ENCODE results near the gene SORCS3.

The SORCS3 gene

DNA sequence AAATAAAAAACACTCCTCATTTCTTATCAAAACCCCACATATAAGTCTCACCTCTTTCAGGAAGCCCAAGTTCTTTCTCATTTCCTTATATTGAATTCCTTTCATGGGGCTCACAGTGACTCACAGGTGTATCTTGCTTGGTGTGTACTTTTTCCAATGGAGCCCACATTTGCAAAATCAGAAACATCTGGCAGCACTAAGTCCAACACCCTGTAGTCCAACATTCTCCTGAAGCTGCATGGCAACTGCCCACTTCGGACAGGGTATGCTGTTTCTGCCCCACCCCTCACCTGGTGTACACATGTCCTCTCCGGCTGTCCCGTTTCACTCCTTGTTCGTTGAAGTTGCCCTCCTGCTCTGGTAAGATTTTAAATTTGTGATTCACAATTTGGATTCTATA lies 544.1 kb downstream of the SORCS3 start:
- DNase-seq (ENCODE audit: low read depth), result no peak
- TF ChIP-seq, protein P1, sequence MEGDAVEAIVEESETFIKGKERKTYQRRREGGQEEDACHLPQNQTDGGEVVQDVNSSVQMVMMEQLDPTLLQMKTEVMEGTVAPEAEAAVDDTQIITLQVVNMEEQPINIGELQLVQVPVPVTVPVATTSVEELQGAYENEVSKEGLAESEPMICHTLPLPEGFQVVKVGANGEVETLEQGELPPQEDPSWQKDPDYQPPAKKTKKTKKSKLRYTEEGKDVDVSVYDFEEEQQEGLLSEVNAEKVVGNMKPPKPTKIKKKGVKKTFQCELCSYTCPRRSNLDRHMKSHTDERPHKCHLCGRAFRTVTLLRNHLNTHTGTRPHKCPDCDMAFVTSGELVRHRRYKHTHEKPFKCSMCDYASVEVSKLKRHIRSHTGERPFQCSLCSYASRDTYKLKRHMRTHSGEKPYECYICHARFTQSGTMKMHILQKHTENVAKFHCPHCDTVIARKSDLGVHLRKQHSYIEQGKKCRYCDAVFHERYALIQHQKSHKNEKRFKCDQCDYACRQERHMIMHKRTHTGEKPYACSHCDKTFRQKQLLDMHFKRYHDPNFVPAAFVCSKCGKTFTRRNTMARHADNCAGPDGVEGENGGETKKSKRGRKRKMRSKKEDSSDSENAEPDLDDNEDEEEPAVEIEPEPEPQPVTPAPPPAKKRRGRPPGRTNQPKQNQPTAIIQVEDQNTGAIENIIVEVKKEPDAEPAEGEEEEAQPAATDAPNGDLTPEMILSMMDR (conservative IDR thresholded peaks at IDR 0.05; ENCODE audit: low read depth, low read length), result no peak

DNA sequence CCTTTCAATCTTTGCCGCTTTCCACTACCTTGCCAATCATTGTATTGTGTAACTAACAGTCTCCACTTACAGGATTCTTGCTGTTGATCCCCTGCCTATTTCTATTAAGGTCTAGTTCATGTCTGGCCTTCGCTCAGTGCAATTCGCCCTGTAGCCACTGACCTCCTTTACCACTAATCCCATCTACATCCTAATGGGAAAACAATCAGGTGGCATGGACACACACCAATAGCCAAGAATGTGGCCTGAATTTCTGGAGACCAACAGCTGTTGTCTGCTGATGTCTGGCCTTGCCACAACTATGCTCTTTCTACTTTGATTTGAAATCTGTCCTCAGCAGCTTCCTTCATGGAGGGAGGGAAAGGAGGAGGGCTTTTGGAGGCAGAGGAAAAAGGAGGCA lies 546.2 kb downstream of the SORCS3 start:
- TF ChIP-seq, protein P1 (conservative IDR thresholded peaks at IDR 0.05; ENCODE audit: low read depth, low read length), result no peak
- DNase-seq (ENCODE audit: low read depth), result peak; percentile 2
- H3K4me3 ChIP-seq (ENCODE audit: low read depth, low read length), result no peak overlapping the region

More for the DNA sequence above, 544.1 kb downstream of the SORCS3 start:
- H3K4me3 ChIP-seq (ENCODE audit: low read depth, low read length), result no peak overlapping the region

DNA sequence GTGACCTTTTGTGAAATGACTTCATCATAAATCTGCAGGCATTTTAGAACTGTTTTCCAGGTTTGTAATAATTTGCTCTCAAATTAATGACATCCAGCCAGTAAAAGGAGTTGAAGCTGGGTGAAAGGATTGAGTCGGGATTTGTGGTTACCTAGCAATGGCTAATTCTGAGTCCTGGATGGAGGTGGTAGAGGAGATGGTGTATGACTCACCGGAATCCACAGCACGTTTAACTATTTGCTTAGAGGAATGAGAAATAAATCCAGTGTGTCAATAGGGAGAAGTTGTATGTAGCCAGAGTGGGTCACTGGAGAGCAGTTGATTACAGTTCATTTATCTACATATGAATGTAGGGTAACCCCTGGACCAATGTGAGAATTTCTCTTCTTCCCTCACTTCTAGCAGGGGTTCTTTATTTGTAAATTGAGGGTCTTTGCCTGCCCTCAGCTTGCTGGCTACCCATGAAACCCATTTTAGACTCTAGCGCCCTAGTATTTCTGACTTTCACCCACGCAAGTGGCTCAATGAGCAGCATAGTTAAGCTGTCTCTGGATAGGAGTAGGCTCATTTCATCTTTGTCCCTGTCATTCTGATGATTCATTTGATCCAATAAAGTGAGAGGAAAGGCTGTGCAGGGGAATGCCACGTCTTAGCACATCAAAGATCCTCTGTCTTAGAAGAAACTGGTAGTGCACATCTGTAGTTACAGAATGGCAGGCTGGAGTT lies 547.8 kb downstream of the SORCS3 start:
- peak; percentile 11 for DNase-seq (ENCODE audit: low read depth)
- no peak overlapping the region for H3K4me3 ChIP-seq (ENCODE audit: low read depth, low read length)
- TF ChIP-seq, protein P1 (conservative IDR thresholded peaks at IDR 0.05; ENCODE audit: low read depth, low read length), result no peak

DNA sequence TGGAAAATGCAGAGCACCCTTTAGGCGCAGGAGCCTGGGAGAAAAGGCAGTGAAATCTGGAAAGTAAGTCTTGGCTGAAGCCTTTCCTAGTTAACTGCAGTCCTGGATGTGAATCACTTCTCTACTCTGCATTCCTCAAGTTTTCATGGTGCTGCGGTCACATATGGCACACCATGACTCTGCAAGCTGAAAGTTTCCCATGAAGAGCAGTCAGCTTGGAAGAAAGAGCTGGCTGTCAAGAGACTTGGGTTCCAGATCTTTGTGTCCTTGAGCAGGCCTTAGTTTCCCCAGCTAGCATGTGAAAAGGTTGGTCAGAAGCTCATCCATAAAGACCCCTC lies 548.3 kb downstream of the SORCS3 start:
- no peak for DNase-seq (ENCODE audit: low read depth)
- TF ChIP-seq, protein P1 (conservative IDR thresholded peaks at IDR 0.05; ENCODE audit: low read depth, low read length), result no peak
- no peak overlapping the region for H3K4me3 ChIP-seq (ENCODE audit: low read depth, low read length)

DNA sequence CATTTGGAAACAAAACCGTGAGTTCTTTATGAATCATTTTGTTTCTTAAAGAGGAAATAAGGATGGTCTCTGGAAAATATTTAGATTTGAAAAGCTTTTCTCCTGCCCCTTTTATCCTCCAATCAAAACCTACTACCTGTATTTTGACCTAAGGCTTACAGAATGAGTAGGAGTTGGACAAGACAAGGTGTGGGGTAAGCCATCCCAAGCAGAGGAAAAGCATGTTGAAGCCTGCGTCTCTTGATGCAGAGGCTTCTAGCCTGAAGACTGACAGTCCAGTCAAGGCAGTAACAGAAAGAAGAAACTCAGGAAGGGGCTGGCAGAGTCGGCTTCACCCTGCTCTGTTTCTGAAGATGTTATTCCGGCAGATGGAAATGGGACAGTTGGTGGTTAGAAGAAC lies 551.1 kb downstream of the SORCS3 start:
- no peak overlapping the region for H3K4me3 ChIP-seq (ENCODE audit: low read depth, low read length)
- TF ChIP-seq, protein P1 (conservative IDR thresholded peaks at IDR 0.05; ENCODE audit: low read depth, low read length), result no peak
- no peak for DNase-seq (ENCODE audit: low read depth)

DNA sequence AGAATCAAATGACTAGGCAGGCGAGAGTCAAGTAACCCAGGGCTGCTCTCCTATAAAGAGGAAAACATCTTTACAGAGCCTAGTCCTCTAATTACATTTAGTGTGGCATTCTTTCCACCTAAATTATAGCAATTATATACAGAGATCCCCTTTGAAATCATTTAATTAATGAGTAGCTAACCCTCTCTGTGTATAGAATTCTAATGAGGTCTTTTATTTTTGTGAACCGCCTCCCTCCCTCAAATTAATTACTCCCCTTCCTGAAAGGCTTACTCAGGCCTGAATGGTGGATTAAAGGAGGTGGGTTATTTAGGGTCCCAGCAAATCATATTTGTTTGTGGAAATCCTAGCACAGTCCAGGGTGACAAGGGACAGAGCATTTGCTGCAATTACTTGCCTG lies 551.8 kb downstream of the SORCS3 start:
- H3K4me3 ChIP-seq (ENCODE audit: low read depth, low read length), result no peak overlapping the region
- DNase-seq (ENCODE audit: low read depth), result no peak
- TF ChIP-seq, protein P1 (conservative IDR thresholded peaks at IDR 0.05; ENCODE audit: low read depth, low read length), result no peak

DNA sequence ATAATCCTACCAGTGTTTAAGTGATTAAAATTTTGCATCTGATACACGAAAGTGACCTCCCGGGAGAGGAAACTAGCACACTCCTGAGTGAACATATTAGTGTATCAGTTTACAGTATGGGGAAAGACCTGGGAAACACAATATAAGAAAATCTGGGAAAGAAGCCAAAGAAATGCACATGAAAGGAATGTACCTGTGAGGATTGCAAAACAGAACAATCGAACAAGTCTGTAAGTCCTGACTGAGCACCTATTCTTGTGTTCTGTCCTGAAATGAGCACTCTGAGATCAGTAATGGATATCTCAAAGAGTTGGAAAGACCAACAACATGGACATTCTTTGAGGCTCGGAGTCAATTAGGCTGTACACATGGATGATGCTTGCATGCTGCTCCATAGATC lies 554.7 kb downstream of the SORCS3 start:
- no peak overlapping the region for H3K4me3 ChIP-seq (ENCODE audit: low read depth, low read length)
- DNase-seq (ENCODE audit: low read depth), result no peak
- TF ChIP-seq, protein P1 (conservative IDR thresholded peaks at IDR 0.05; ENCODE audit: low read depth, low read length), result no peak
